Cardiac muscle cell (in vitro differentiated cells and primary cell): ENCODE data around the gene RPTN. TPM values are rescaled to one million over a fixed set of nuclear protein-coding genes. Genes with fewer than 3 reads are reported as not detected.

ENCODE experiments used
- DNase-seq, 2 donors: peaks; one replicate each; pipeline versions ENCODE4 v3.0.0 to v3.0.0-alpha.2; 2010 to 2017; ENCODE audit warnings: low read depth in 1 of 2, low spot score in 1 of 2
- H3K27ac ChIP-seq: fragments of 200-600 bp; sonication (generic); 2 replicates; pipeline ENCODE4 v1.5.1; 2016
- H3K27me3 ChIP-seq: fragments of 200-600 bp; sonication (generic); 2 replicates; pipeline ENCODE4 v1.6.0; 2016; ENCODE audit warnings: control low read depth
- H3K36me3 ChIP-seq: fragments of 200-600 bp; sonication (generic); 2 replicates; pipeline ENCODE4 v1.5.1; 2016; ENCODE audit warnings: control low read depth
- H3K4me1 ChIP-seq: fragments of 200-600 bp; sonication (generic); 2 replicates; pipeline ENCODE4 v1.8.1; 2017; ENCODE audit warnings: low read depth, mild to moderate bottlenecking, mixed run types
- H3K4me3 ChIP-seq: fragments of 200-600 bp; sonication (generic); 2 replicates; pipeline ENCODE4 v1.5.1; 2016; ENCODE audit warnings: mild to moderate bottlenecking
- H3K9me3 ChIP-seq: fragments of 200-600 bp; sonication (generic); 2 replicates; pipeline ENCODE4 v1.5.1; 2017; ENCODE audit warnings: low read depth, mild to moderate bottlenecking, control low read depth
- polyA plus RNA-seq: library from polyadenylated mRNA; unstranded; fragments of >200 nt; fragmentation: Nextera tagmentation; extraction: Ambion mirVana; gene quantifications from 2 replicates; pipeline ENCODE4 v1.2.1, GENCODE V29; 2016
- total RNA-seq: library from RNA; depleted of rRNA; stranded (reverse); fragments of >200 nt; gene quantifications from 2 replicates; pipeline ENCODE4 v1.2.3, GENCODE V29; 2016
- TF ChIP-seq, protein P1 (sequence below): IDR thresholded peaks from 2 replicates; pipeline ENCODE4 v1.5.1; 2012; ENCODE audit warnings: low read depth, mild to moderate bottlenecking, low read length

RPTN gene
- total and polyA plus RNA-seq, 2 experiments from 2014 or later = not detected

DNA sequence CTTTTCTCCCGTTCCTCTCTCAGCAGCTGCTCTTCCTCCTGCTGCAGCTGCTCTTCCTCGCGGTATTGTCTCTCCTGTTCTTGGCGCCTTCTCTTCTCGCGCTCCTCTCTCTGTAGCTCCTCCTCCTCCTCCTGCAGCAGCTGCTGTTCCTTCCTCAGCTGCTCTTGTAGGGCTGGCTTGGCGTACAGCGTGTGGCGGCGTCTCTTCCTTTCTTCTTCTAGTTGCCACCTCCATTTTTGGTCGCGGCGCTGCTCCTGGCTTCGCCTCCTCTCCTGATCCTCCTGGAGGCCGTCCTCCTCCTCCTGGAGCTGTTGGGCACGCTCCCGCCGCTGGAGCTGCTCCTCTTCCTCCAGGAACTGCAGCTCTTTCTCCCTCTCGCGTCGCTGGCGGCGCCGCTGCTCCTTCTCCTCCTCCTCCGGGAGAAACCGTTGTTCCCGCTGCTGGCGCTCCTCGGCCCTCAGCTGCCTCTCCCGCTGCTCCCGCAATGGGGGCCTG lies 48.6 kb downstream of the RPTN start:
- Histone ChIP-seq H3K4me1 (no peaks in the 10 kb centered on the region), H3K9me3 (no peaks in the 10 kb centered on the region), H3K27me3 (peaks cover 83% of the 10 kb centered on the region), H3K36me3 (no peaks in the 10 kb centered on the region), H3K4me3 (no peak overlapping the region), H3K27ac (no peak overlapping the region)
- TF ChIP-seq, protein P1, sequence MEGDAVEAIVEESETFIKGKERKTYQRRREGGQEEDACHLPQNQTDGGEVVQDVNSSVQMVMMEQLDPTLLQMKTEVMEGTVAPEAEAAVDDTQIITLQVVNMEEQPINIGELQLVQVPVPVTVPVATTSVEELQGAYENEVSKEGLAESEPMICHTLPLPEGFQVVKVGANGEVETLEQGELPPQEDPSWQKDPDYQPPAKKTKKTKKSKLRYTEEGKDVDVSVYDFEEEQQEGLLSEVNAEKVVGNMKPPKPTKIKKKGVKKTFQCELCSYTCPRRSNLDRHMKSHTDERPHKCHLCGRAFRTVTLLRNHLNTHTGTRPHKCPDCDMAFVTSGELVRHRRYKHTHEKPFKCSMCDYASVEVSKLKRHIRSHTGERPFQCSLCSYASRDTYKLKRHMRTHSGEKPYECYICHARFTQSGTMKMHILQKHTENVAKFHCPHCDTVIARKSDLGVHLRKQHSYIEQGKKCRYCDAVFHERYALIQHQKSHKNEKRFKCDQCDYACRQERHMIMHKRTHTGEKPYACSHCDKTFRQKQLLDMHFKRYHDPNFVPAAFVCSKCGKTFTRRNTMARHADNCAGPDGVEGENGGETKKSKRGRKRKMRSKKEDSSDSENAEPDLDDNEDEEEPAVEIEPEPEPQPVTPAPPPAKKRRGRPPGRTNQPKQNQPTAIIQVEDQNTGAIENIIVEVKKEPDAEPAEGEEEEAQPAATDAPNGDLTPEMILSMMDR = no peak
- peak in 1 of 2 donors; percentile 60 for DNase-seq

DNA sequence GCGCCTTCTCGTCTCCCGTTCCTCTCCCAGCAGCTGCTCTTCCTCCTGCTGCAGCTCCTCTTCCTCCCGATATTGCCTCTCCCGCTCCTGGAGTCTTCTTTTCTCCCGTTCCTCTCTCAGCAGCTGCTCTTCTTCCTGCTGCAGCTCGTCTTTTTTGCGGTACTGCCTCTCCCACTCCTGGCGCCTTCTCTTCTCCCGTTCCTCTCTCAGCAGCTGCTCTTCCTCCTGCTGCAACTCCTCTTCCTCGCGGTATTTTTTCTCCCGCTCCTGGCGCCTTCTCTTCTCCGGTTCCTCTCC lies 49.1 kb downstream of the RPTN start:
- Histone ChIP-seq H3K27ac (no peak overlapping the region), H3K36me3 (no peaks in the 10 kb centered on the region), H3K27me3 (peaks cover 83% of the 10 kb centered on the region), H3K9me3 (no peaks in the 10 kb centered on the region), H3K4me1 (no peaks in the 10 kb centered on the region), H3K4me3 (no peak overlapping the region)
- DNase-seq = no peak
- TF ChIP-seq, protein P1 = no peak

DNA sequence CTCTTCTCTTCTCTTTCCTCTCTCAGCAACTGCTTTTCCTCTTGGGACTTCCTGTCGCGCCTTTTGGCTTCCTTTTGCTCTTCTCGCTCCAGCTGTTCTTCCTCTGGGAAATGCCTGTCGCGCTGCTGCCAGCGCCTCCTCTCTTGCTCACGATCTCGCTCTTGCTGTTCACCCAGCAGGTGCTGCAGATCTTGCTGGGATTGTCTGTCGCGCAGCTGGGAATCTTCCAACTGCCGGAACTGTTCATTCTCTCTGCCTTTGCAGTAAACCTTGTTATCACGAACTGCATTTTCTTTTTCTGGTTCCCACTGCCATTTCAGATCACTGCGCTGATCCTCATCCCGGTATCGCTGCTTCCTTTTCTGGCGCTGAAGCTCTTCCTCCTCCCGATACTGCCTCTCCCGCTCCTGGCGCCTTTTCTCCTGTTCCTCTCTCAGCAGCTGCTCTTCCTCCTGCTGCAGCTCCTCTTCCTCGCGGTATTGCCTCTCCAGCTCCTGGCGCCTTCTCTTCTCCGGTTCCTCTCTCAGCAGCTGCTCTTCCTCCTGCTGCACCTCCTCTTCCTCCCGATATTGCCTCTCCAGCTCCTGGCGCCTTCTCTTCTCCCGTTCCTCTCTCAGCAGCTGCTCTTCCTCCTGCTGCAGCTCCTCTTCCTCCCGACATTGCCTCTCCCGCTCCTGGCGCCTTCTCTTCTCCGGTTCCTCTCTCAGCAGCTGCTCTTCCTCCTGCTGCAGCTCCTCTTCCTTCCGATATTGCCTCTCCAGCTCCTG lies 49.6 kb downstream of the RPTN start:
- TF ChIP-seq, protein P1 = no peak
- Histone ChIP-seq H3K4me3 (no peak overlapping the region), H3K9me3 (no peaks in the 10 kb centered on the region), H3K4me1 (no peaks in the 10 kb centered on the region), H3K36me3 (no peaks in the 10 kb centered on the region), H3K27ac (no peak overlapping the region), H3K27me3 (peaks cover 80% of the 10 kb centered on the region)
- DNase-seq = no peak

DNA sequence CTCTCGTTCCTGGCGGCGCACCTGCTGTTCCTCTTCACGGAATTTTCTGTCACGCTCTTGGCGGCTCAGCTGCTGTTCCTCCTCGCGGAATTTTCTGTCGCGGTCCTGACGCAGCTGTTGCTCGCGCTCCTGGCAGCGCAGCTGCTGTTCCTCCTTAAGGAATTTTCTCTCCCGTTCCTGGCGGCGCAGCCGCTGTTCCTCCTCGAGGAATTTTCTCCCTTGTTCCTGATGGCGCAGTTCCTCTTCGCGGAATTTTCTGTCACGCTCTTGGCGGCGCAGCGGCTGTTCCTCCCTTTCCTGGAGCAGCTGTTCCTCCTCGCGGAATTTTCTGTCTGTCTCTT lies 50.2 kb downstream of the RPTN start:
- DNase-seq = no peak
- Histone ChIP-seq H3K4me1 (no peaks in the 10 kb centered on the region), H3K36me3 (no peaks in the 10 kb centered on the region), H3K27ac (no peak overlapping the region), H3K9me3 (no peaks in the 10 kb centered on the region), H3K4me3 (no peak overlapping the region), H3K27me3 (peaks cover 76% of the 10 kb centered on the region)
- TF ChIP-seq, protein P1 = no peak

DNA sequence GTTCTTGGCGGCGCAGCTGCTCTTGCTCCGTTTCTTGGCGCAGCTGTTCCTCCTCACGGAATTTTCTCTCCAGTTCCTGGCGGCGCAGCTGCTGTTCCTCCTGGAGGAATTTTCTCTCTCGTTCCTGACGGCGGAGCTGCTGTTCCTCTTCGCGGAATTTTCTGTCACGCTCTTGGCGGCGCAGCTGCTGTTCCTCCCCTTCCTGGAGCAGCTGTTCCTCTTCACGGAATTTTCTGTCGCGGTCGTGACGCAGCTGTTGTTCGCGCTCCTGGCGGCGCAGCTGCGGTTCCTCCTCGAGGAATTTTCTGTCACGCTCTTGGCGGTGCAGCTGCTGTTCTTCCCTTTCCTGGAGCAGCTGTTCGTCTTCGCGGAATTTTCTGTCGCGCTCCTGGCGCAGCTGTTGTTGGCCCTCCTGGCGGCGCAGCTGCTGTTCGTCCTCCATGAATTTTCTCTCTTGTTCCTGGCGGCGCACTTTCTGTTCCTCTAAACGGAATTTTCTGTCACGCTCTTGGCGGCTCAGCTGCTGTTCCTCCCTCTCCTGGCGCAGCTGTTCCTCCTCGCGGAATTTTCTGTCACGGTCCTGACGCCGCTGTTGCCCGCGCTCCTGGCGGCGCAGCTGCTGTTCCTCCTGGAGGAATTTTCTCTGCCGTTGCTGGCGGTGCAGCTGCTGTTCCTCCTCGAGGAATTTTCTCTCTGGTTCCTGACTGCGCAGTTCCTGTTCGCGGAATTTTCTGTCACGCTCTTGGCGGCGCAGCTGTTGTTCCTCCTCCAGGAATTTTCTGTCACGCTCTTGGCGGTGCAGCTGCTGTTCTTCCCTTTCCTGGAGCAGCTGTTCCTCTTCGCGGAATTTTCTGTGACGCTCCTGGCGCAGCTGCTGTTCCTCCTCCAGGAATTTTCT lies 50.8 kb downstream of the RPTN start:
- Histone ChIP-seq H3K27ac (no peak overlapping the region), H3K27me3 (peaks cover 71% of the 10 kb centered on the region), H3K36me3 (no peaks in the 10 kb centered on the region), H3K4me3 (no peak overlapping the region), H3K4me1 (no peaks in the 10 kb centered on the region), H3K9me3 (no peaks in the 10 kb centered on the region)
- TF ChIP-seq, protein P1 = no peak
- peak in 1 of 2 donors; percentile 80 for DNase-seq
